Measurements from ENCODE around the gene DDX24. TPM values are rescaled to one million over a fixed set of nuclear protein-coding genes. Genes with fewer than 3 reads are reported as not detected.

DDX24 gene
- total RNA-seq, 1 experiment from 2014 or later = 135 TPM

DNA sequence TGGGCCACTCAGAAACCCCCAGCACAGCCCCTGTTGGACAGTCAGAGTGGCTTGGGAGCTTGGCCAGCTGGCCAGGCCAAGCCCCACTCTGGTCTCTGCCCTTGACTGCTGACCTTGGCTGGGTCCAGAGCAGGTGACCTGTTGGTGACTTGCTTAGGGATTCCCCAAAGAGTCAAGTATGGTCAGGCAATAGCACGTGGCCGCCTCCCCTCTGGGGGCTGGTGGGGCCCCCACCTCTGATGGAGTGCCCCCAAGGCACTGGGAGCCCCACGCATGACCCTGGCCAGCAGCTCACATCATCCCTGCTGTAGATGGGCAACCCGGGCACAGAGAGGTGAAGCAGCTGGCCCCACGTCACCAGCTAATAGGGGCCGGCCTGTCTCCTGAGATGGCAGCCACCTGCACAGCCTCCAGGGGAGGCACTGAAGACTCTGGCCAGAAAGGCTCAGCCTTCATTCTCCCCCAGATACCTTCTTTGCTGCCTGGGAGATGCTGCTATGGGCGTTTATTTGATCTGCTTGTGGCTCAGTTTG lies 82.1 kb downstream of the DDX24 start:
- Mint-ChIP-seq H3K4me3 (ENCODE audit: unreplicated experiment) (no peak overlapping the region), H3K9me3 (ENCODE audit: unreplicated experiment) (no peaks in the 10 kb centered on the region), H3K27ac (ENCODE audit: low read depth, unreplicated experiment) (no peak overlapping the region), H3K4me1 (ENCODE audit: insufficient read depth, unreplicated experiment) (peaks cover 19% of the 10 kb centered on the region), H3K27me3 (ENCODE audit: insufficient read depth, unreplicated experiment) (peaks cover 11% of the 10 kb centered on the region), H3K36me3 (ENCODE audit: insufficient read depth, unreplicated experiment) (no peaks in the 10 kb centered on the region)
- BruUV-seq (replicated peaks) = no TSS peak
- ChIA-PET POLR2A (no interaction called here), CTCF (interaction anchor here (0.6 to 1.7 kb wide), 4 partner anchors 8 to 344 kb away, joined by 3 to 11 read pairs (median 6); no protein-coding TSS in a partner anchor)
- no peak for DNase-seq (ENCODE audit: unreplicated experiment)
- intact Hi-C loops (cut with micrococcal nuclease) = no loop called here
- no peak for TF ChIP-seq CTCF (IDR thresholded peaks at IDR 0.05; ENCODE audit: unreplicated experiment)

Other genes with a start within 250 kb of the DDX24 start
- gene FAM181A, start 153.9 kb downstream of the DDX24 start, total RNA-seq (2022) = not detected in 2 replicates
- not detected in 2 replicates for gene ASB2, start 104.6 kb downstream of the DDX24 start, total RNA-seq (2022)
- not detected in 2 replicates for gene CCDC197, start 83.9 kb downstream of the DDX24 start, total RNA-seq (2022)
- 1.2 and 1.8 TPM in 2 replicates for gene OTUB2, start 54.9 kb downstream of the DDX24 start, total RNA-seq (2022)
- gene IFI27L1, start 108 bp upstream of the DDX24 start, total RNA-seq (2022) = 18.4 and 20.2 TPM in 2 replicates
- gene IFI27, start 29.5 kb upstream of the DDX24 start, total RNA-seq (2022) = 0.63 and 2.0 TPM in 2 replicates
- 44.3 and 59.3 TPM in 2 replicates for gene IFI27L2, start 48.4 kb upstream of the DDX24 start, total RNA-seq (2022)
- 0.66 and 0.91 TPM in 2 replicates for gene PPP4R4, start 93.1 kb upstream of the DDX24 start, total RNA-seq (2022)
- not detected in 2 replicates for gene SERPINA10, start 212.1 kb upstream of the DDX24 start, total RNA-seq (2022)
- not detected in 2 replicates for gene SERPINA6, start 242.1 kb upstream of the DDX24 start, total RNA-seq (2022)